Measurements from ENCODE around the gene MTX3. TPM values are rescaled to one million over a fixed set of nuclear protein-coding genes. Genes with fewer than 3 reads are reported as not detected.

The MTX3 gene
- total RNA-seq, 1 experiment from 2014 or later: 34.9 TPM

DNA sequence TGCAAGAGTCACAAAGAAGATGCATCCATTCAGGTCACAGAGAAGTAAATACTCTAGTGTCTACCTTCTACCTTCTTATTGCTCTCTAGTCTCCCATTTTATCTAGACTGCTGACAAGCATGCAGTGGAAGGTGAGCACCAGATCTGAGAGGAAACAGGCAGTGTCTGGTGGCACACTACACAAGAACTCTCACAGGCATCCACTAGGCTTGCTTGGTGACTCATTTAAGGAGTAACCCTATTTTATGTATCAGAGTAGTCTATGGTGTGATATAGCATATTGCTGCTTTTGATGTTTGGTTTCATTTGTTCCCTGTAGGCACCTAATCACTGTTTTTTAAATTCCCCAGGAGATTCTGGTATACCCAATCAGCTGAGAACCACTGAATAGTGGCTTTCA, 42.5 kb upstream of the MTX3 start:
- Histone ChIP-seq H3K4me3 (replicated peaks in 1 of 2; ENCODE audit: low read depth in 1 of 2, low read length in 2 of 2) (no peak overlapping the region), H3K27ac (ENCODE audit: low read depth, low read length) (no peak overlapping the region), H4K20me1 (ENCODE audit: insufficient read depth) (no peaks in the 10 kb centered on the region), H3K9me2 (ENCODE audit: insufficient read depth) (no peaks in the 10 kb centered on the region), H3K4me1 (ENCODE audit: control insufficient read depth in 1 of 2, insufficient read depth in 2 of 2, low read length in 2 of 2) (no peaks in the 10 kb centered on the region), H3K36me3 (ENCODE audit: control insufficient read depth in 1 of 2, insufficient read depth in 2 of 2, low read length in 2 of 2) (no peaks in the 10 kb centered on the region), H3K9me3 (ENCODE audit: control insufficient read depth in 1 of 2, insufficient read depth in 1 of 2, low read depth in 1 of 2, low read length in 2 of 2) (no peaks in the 10 kb centered on the region), H3K4me2 (ENCODE audit: low read length) (no peak overlapping the region), H3K79me2 (ENCODE audit: insufficient read depth, low read length) (no peaks in the 10 kb centered on the region), H2AFZ (ENCODE audit: low read depth, low read length, poor library complexity, severe bottlenecking) (no peak overlapping the region), H3K27me3 (ENCODE audit: insufficient read depth, low read length) (no peaks in the 10 kb centered on the region), H3K9ac (ENCODE audit: low read length) (no peak overlapping the region)
- DNase-seq (ENCODE audit: low read depth, low spot score) (no peak), ATAC-seq (no peak)
- ChIA-PET RAD21 (ENCODE audit: low non-redundant PET in 1 of 2, low total read pairs in 2 of 2, uncharacterized antibody in 2 of 2, unreplicated experiment in 2 of 2) (no interaction called here), POLR2A (no interaction called here), CTCF (no interaction called here)
- intact Hi-C loops (cut with micrococcal nuclease): no loop called here
- BruUV-seq (replicated peaks): no TSS peak
- TF ChIP-seq EGR1 (IDR thresholded peaks at IDR 0.05; ENCODE audit: low read depth): no peak
- TF ChIP-seq ZBTB33 (IDR thresholded peaks at IDR 0.05; ENCODE audit: extremely low read depth, insufficient replicate concordance, low read length): no peak

DNA sequence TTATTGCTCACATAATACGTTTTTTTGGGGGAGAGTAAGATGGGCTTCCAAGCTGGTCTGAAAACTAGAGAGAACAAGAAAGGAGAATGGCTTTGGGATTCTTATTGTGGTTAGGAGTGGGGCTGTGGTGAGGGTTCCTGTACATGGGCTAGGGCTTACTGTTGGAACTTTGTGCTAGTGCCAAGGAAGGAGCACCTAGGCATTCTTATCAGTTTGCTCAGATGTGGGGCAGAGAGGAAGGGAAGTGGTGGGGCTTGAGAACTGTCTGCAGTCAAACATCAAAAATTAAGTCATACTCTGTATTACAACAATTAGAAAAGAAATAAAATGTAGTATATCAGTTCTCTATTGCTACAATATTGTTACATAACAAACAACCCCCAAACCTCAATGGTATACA, 40.0 kb upstream of the MTX3 start:
- no peak overlapping the region for H2AFZ ChIP-seq (ENCODE audit: low read depth, low read length, poor library complexity, severe bottlenecking)
- no TSS peak for BruUV-seq (replicated peaks)
- no peaks in the 10 kb centered on the region for H3K36me3 ChIP-seq (ENCODE audit: control insufficient read depth in 1 of 2, insufficient read depth in 2 of 2, low read length in 2 of 2)
- no peaks in the 10 kb centered on the region for H4K20me1 ChIP-seq (ENCODE audit: insufficient read depth)
- no peaks in the 10 kb centered on the region for H3K79me2 ChIP-seq (ENCODE audit: insufficient read depth, low read length)
- no peak overlapping the region for H3K27ac ChIP-seq (ENCODE audit: low read depth, low read length)
- CTCF ChIA-PET: no interaction called here
- no peak overlapping the region for H3K4me3 ChIP-seq (replicated peaks in 1 of 2; ENCODE audit: low read depth in 1 of 2, low read length in 2 of 2)
- no peaks in the 10 kb centered on the region for H3K9me2 ChIP-seq (ENCODE audit: insufficient read depth)
- intact Hi-C loops (cut with micrococcal nuclease): no loop called here
- RAD21 ChIA-PET (ENCODE audit: low non-redundant PET in 1 of 2, low total read pairs in 2 of 2, uncharacterized antibody in 2 of 2, unreplicated experiment in 2 of 2): no interaction called here
- H3K27me3 ChIP-seq (ENCODE audit: insufficient read depth, low read length): no peaks in the 10 kb centered on the region
- no peak for TF ChIP-seq ZFX (IDR thresholded peaks at IDR 0.05)
- no peak for TF ChIP-seq CBX3 (IDR thresholded peaks at IDR 0.05; ENCODE audit: low read depth)
- TF ChIP-seq, protein P1, sequence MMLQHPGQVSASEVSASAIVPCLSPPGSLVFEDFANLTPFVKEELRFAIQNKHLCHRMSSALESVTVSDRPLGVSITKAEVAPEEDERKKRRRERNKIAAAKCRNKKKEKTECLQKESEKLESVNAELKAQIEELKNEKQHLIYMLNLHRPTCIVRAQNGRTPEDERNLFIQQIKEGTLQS (IDR thresholded peaks at IDR 0.05): no peak
- TF ChIP-seq EZH2phosphoT487 (IDR thresholded peaks at IDR 0.05; ENCODE audit: borderline replicate concordance): no peak
- no peak for TF ChIP-seq YY1 (IDR thresholded peaks at IDR 0.05; ENCODE audit: extremely low read depth, insufficient replicate concordance, low read depth, low read length)
- no peak for TF ChIP-seq SIN3A (IDR thresholded peaks at IDR 0.05; ENCODE audit: low read depth)
- TF ChIP-seq MAX (IDR thresholded peaks at IDR 0.05): no peak
- no peak for TF ChIP-seq ELF1 (IDR thresholded peaks at IDR 0.05; ENCODE audit: borderline replicate concordance, low read depth)
- no peak for TF ChIP-seq POLR2A (IDR thresholded peaks at IDR 0.05; ENCODE audit: borderline replicate concordance, extremely low read depth, insufficient read depth, insufficient read length)
- TF ChIP-seq FOSL1 (IDR thresholded peaks at IDR 0.05; ENCODE audit: low read depth): no peak
- TF ChIP-seq EGR1 (IDR thresholded peaks at IDR 0.05; ENCODE audit: low read depth): no peak
- TF ChIP-seq RAD21 (IDR thresholded peaks at IDR 0.05; ENCODE audit: low read depth): no peak
- TF ChIP-seq EZH2 (IDR thresholded peaks at IDR 0.05): no peak
- TF ChIP-seq ZBTB33 (IDR thresholded peaks at IDR 0.05; ENCODE audit: extremely low read depth, insufficient replicate concordance, low read length): no peak
- DNase-seq (ENCODE audit: low read depth, low spot score) (no peak), ATAC-seq (no peak)
- no peak overlapping the region for H3K9ac ChIP-seq (ENCODE audit: low read length)
- no peaks in the 10 kb centered on the region for H3K4me1 ChIP-seq (ENCODE audit: control insufficient read depth in 1 of 2, insufficient read depth in 2 of 2, low read length in 2 of 2)
- POLR2A ChIA-PET: no interaction called here
- no peak overlapping the region for H3K4me2 ChIP-seq (ENCODE audit: low read length)
- H3K9me3 ChIP-seq (ENCODE audit: control insufficient read depth in 1 of 2, insufficient read depth in 1 of 2, low read depth in 1 of 2, low read length in 2 of 2): no peaks in the 10 kb centered on the region

All from HCT116 (cell line).